BJ (cell line): ENCODE results near the gene DNAH12. TPM values are rescaled to one million over a fixed set of nuclear protein-coding genes. Genes with fewer than 3 reads are reported as not detected.

Experiments
- CTCF ChIA-PET: fragments of 350-600 bp; formaldehyde crosslinking; extraction: SDS; loops from one replicate; lab custom pipeline; 2021; ENCODE audit warnings: antibody characterized with exemption, inconsistent platforms; lab: Yijun Ruan, JAX
- POLR2A ChIA-PET: fragments of 300-600 bp; sonication (Branson Sonifier 250); formaldehyde crosslinking; extraction: SDS; loops from one replicate; lab custom pipeline; 2021; ENCODE audit warnings: antibody characterized with exemption; lab: Charles Lee
- DNase-seq: peaks from one replicate; pipeline ENCODE4 v3.0.0-alpha.2; 2011; ENCODE audit warnings: low read depth
- H3K27me3 ChIP-seq: 2 replicates; pipeline ENCODE4 v1.6.0; 2011; ENCODE audit warnings: low read length; ENCODE audit not compliant: control insufficient read depth, insufficient read depth
- H3K36me3 ChIP-seq: 2 replicates; pipeline ENCODE4 v1.5.1; 2011; ENCODE audit warnings: low read length; ENCODE audit not compliant: control insufficient read depth, insufficient read depth
- H3K4me3 ChIP-seq: 2 replicates; pipeline ENCODE4 v1.5.1; 2011; ENCODE audit warnings: low read depth, mild to moderate bottlenecking, control low read depth, low read length
- polyA plus RNA-seq: library from polyadenylated mRNA; depleted of rRNA; stranded (reverse); fragments of >200 nt; gene quantifications from 2 replicates; pipeline ENCODE4 v1.2.3, GENCODE V29; 2011
- TF ChIP-seq, protein P1 (sequence below): IDR thresholded peaks from 2 replicates; pipeline ENCODE4 v1.5.1; 2011; ENCODE audit warnings: low read depth, mild to moderate bottlenecking, control low read depth, inconsistent platforms, low read length, moderate library complexity; ENCODE audit not compliant: insufficient read depth

DNAH12 gene
- polyA plus RNA-seq, 1 experiment = not detected

GRCh38 chr3:57261929-57262328 is 282.2 kb downstream of the DNAH12 start:
- H3K4me3 ChIP-seq = no peak overlapping the region
- CTCF ChIA-PET = no interaction called here
- no peak for DNase-seq
- POLR2A ChIA-PET = no interaction called here
- peaks cover 3% of the 10 kb centered on the region for H3K36me3 ChIP-seq
- TF ChIP-seq, protein P1, sequence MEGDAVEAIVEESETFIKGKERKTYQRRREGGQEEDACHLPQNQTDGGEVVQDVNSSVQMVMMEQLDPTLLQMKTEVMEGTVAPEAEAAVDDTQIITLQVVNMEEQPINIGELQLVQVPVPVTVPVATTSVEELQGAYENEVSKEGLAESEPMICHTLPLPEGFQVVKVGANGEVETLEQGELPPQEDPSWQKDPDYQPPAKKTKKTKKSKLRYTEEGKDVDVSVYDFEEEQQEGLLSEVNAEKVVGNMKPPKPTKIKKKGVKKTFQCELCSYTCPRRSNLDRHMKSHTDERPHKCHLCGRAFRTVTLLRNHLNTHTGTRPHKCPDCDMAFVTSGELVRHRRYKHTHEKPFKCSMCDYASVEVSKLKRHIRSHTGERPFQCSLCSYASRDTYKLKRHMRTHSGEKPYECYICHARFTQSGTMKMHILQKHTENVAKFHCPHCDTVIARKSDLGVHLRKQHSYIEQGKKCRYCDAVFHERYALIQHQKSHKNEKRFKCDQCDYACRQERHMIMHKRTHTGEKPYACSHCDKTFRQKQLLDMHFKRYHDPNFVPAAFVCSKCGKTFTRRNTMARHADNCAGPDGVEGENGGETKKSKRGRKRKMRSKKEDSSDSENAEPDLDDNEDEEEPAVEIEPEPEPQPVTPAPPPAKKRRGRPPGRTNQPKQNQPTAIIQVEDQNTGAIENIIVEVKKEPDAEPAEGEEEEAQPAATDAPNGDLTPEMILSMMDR = no peak
- no peaks in the 10 kb centered on the region for H3K27me3 ChIP-seq

DNA sequence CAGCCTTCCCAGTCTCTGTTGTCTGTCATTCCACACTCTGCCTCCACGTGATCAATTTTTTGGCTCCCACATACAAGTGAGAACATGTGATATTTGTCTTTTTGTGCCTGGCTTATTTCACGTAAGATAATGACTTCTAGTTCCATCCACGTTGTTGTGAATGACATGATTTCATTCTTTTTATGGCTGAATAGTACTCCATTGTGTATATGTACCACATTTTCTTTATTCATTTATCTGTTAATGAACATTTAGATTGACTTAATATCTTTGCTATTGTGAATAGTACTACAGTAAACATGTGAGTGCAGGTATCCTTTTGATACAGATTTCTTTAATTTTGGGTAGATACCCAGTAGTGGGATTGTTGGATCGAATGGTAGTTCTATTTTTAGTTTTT is 283.0 kb downstream of the DNAH12 start:
- no peak for DNase-seq
- H3K4me3 ChIP-seq = no peak overlapping the region
- peaks cover 3% of the 10 kb centered on the region for H3K36me3 ChIP-seq
- ChIA-PET POLR2A (no interaction called here), CTCF (no interaction called here)
- TF ChIP-seq, protein P1 = no peak
- no peaks in the 10 kb centered on the region for H3K27me3 ChIP-seq

DNA sequence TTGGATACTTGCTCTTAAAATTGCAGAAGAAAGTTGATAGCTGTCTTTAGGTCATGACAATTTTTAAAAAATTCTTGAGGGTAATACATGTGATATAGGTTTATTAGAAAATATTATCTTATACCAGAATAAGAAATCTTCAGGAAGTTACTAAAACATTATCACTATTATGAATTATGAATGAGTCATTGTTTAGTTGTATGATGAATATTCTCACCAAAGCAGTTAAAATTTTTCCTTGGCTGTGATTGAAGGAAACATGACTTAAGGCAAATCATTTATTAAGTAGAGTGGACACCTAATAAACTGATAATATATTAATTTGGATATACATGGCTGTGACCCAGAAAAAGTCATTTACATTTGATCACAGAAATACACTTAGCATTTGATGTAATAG is 286.5 kb downstream of the DNAH12 start:
- TF ChIP-seq, protein P1 = no peak
- peaks cover 3% of the 10 kb centered on the region for H3K36me3 ChIP-seq
- ChIA-PET POLR2A (no interaction called here), CTCF (interaction anchor here (0.6 to 1.0 kb wide), 2 partner anchors 87 to 555 kb away, joined by 3 read pairs; no protein-coding TSS in a partner anchor)
- no peak overlapping the region for H3K4me3 ChIP-seq
- H3K27me3 ChIP-seq = no peaks in the 10 kb centered on the region
- no peak for DNase-seq

DNA sequence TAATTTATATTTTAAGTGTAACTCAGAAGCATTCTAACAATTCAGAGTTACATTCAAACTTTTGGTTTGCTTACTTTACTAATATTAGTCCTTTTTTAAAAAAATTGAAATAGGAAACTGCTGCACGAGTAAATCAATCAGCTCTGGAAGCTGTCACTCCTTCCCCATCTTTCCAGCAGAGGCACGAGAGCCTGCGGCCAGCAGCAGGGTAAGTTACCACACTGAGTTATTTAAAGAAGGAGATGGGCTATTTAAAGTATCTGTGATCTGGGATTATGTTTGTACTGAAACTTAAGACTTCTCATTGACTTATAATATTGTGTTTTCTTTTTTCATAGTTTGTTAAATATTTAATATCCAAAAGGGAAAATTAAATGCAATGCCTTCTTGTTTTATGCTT is 287.3 kb downstream of the DNAH12 start:
- no peak for DNase-seq
- Histone ChIP-seq H3K36me3 (peaks cover 3% of the 10 kb centered on the region), H3K4me3 (no peak overlapping the region), H3K27me3 (no peaks in the 10 kb centered on the region)
- POLR2A ChIA-PET = no interaction called here
- CTCF ChIA-PET = no interaction called here
- TF ChIP-seq, protein P1 = no peak

DNA sequence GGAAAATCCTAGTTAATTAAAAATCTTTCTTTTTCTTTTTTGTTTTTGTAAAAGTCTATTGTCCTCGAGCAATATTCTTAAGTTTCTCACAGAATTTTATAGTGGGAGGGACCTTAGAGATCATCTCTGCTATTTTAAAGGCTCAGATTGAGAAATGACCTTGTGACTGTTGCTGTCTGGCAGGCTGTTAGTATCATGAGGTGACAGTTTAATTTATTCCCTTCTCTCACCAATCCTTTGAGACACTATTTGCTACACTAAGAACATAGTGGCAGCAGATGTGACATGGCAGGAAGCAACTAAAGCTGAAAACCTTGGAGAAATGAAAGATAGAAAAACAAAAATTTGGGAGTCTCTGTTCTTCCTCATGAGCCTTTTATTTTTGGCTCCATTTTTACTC is 291.7 kb downstream of the DNAH12 start:
- POLR2A ChIA-PET = no interaction called here
- DNase-seq = no peak
- Histone ChIP-seq H3K36me3 (no peaks in the 10 kb centered on the region; the same call in 1 of the 2 replicates), H3K27me3 (no peaks in the 10 kb centered on the region), H3K4me3 (no peak overlapping the region)
- TF ChIP-seq, protein P1 = no peak
- CTCF ChIA-PET = no interaction called here
